AG04449 (cell line): ENCODE data around the gene SGCG.

Experiments
- CTCF ChIA-PET: fragments of 350-600 bp; formaldehyde crosslinking; extraction: SDS; loops from one replicate; lab custom pipeline; 2021; ENCODE audit warnings: antibody characterized with exemption; lab: Yijun Ruan, JAX
- POLR2A ChIA-PET: fragments of 400-600, 350-600 bp; formaldehyde crosslinking; extraction: SDS; loops from one replicate; lab custom pipeline; 2020; ENCODE audit warnings: antibody characterized with exemption, inconsistent platforms; lab: Yijun Ruan, JAX
- DNase-seq: peaks from one replicate; pipeline ENCODE4 v3.0.0-alpha.2; 2010; ENCODE audit warnings: low read depth, low spot score
- H3K4me3 ChIP-seq: 2 replicates; pipeline ENCODE4 v1.5.1; 2011; ENCODE audit warnings: low read depth, mild to moderate bottlenecking, control low read depth, low read length
- CTCF ChIP-seq: IDR thresholded peaks from one replicate; pipeline ENCODE4 v1.5.1; 2011; ENCODE audit warnings: mild to moderate bottlenecking, moderate library complexity, low read length, control low read depth, inconsistent platforms; ENCODE audit not compliant: insufficient read depth; ENCODE audit errors: missing control alignments

The SGCG gene

GRCh38 chr13:23357349-23357748 is 176.6 kb downstream of the SGCG start:
- no peak for TF ChIP-seq CTCF
- DNase-seq = no peak
- no peak overlapping the region for H3K4me3 ChIP-seq
- ChIA-PET CTCF (interaction anchor here (1.3 kb wide), 1 partner anchor 532 kb away, joined by 3 read pairs; the partner anchor contains the start of gene MIPEP), POLR2A (no interaction called here)

GRCh38 chr13:23359882-23360281 is 179.1 kb downstream of the SGCG start:
- no peak for DNase-seq
- no peak for TF ChIP-seq CTCF
- POLR2A ChIA-PET = interaction anchor here (0.8 kb wide), 1 partner anchor 1756 kb away, joined by 3 read pairs; the partner anchor contains the start of gene MICU2
- CTCF ChIA-PET = interaction anchor here (0.8 kb wide), 1 partner anchor 13 kb away, joined by 3 read pairs; no protein-coding TSS in a partner anchor
- H3K4me3 ChIP-seq = no peak overlapping the region

- CTCF ChIA-PET = interaction anchor here (1.2 kb wide), 1 partner anchor 11 kb away, joined by 5 read pairs; no protein-coding TSS in a partner anchor
- TF ChIP-seq CTCF = no peak
- DNase-seq = no peak
- no peak overlapping the region for H3K4me3 ChIP-seq
- POLR2A ChIA-PET = interaction anchor here (0.7 kb wide), 1 partner anchor 10 kb away, joined by 3 read pairs; no protein-coding TSS in a partner anchor
These were observed 184.9 kb downstream of the SGCG start for GRCh38 chr13:23365652-23366051.

- no peak overlapping the region for H3K4me3 ChIP-seq
- ChIA-PET POLR2A (no interaction called here), CTCF (no interaction called here)
- DNase-seq = no peak
- no peak for TF ChIP-seq CTCF
These were observed 187.1 kb downstream of the SGCG start for GRCh38 chr13:23367907-23368306.

- TF ChIP-seq CTCF = no peak
- ChIA-PET POLR2A (no interaction called here), CTCF (interaction anchor here (0.8 kb wide), 1 partner anchor 12 kb away, joined by 3 read pairs; no protein-coding TSS in a partner anchor)
- peak overlapping the region; percentile 38 for H3K4me3 ChIP-seq
- DNase-seq = no peak
These were observed 191.6 kb downstream of the SGCG start for GRCh38 chr13:23372264-23372906.
